ENCODE measurements around the gene FBXL15. TPM values are rescaled to one million over a fixed set of nuclear protein-coding genes. Genes with fewer than 3 reads are reported as not detected.
A peak's percentile ranks its signal among the peaks of the same experiment; 100 is the strongest.

Gene FBXL15
- total and polyA plus RNA-seq, 2 experiments from 2014 or later, result 18.5 to 36.1 TPM

GRCh38 chr10:102421507-102421756, 796 bp downstream of the FBXL15 start:
- Histone ChIP-seq H3K79me2 (replicated peaks; ENCODE audit: insufficient read depth) (no peaks in the 10 kb centered on the region), H3K4me3 (peak overlapping the region; percentile 82), H3K4me2 (peak overlapping the region; percentile 100), H2AFZ (peak overlapping the region; percentile 95), H3K36me3 (ENCODE audit: insufficient read depth) (no peaks in the 10 kb centered on the region; the same call in 1 of the 2 replicates), H4K20me1 (replicated peaks; ENCODE audit: insufficient read depth) (no peaks in the 10 kb centered on the region; the same call in none of the 2 replicates), H3K4me1 (ENCODE audit: insufficient read depth) (peaks cover 15% of the 10 kb centered on the region), H3K9me2 (ENCODE audit: insufficient read depth) (no peaks in the 10 kb centered on the region), H3K27me3 (ENCODE audit: insufficient read depth) (0 out of 2 replicates have a peak, but pooled peaks cover 6% of the 10 kb centered on the region), H3K27ac (ENCODE audit: low read depth) (no peak overlapping the region; the same call in 1 of the 2 replicates), H3F3A (replicated peaks; ENCODE audit: low read depth) (peaks cover 27% of the 10 kb centered on the region)
- Mint-ChIP-seq H3K4me1 (peaks cover 16% of the 10 kb centered on the region), H3K27ac (no peak overlapping the region), H3K36me3 (ENCODE audit: low read depth) (peaks cover 16% of the 10 kb centered on the region), H3K9me3 (no peaks in the 10 kb centered on the region; the same call in 2 of the 3 replicates), H3K4me3 (peak overlapping the region; percentile 97), H3K27me3 (ENCODE audit: insufficient read depth, low read depth, poor library complexity) (peaks cover 40% of the 10 kb centered on the region)
- ATAC-seq, result peak; percentile 60
- DNase-seq (ENCODE audit: low spot score), result no peak
- no peak; the same call in 1 of the 2 replicates for TF ChIP-seq CREB1 (CRISPR knock-in tag; IDR thresholded peaks at IDR 0.05; ENCODE audit: low read depth)
- no peak for TF ChIP-seq REST (IDR thresholded peaks at IDR 0.05; ENCODE audit: unreplicated experiment)
- TF ChIP-seq ETS1 (IDR thresholded peaks at IDR 0.05), result no peak
- no peak for TF ChIP-seq EZH2 (IDR thresholded peaks at IDR 0.05; ENCODE audit: low read depth, unreplicated experiment)
- TF ChIP-seq ZNF331 (CRISPR knock-in tag; IDR thresholded peaks at IDR 0.05; ENCODE audit: low read depth), result no peak

GRCh38 chr10:102421757-102422512, 1.3 kb downstream of the FBXL15 start:
- Mint-ChIP-seq H3K27me3 (ENCODE audit: insufficient read depth, low read depth, poor library complexity) (peaks cover 39% of the 10 kb centered on the region), H3K36me3 (ENCODE audit: low read depth) (peaks cover 16% of the 10 kb centered on the region), H3K9me3 (no peaks in the 10 kb centered on the region; the same call in 2 of the 3 replicates), H3K4me3 (peak overlapping the region; percentile 97), H3K27ac (no peak overlapping the region), H3K4me1 (peaks cover 16% of the 10 kb centered on the region)
- Histone ChIP-seq H3K27me3 (ENCODE audit: insufficient read depth) (0 out of 2 replicates have a peak, but pooled peaks cover 6% of the 10 kb centered on the region), H3K4me1 (ENCODE audit: insufficient read depth) (peaks cover 15% of the 10 kb centered on the region), H3K4me2 (peak overlapping the region; percentile 100), H3K36me3 (ENCODE audit: insufficient read depth) (no peaks in the 10 kb centered on the region; the same call in 1 of the 2 replicates), H3K79me2 (replicated peaks; ENCODE audit: insufficient read depth) (no peaks in the 10 kb centered on the region), H3K27ac (ENCODE audit: low read depth) (peak overlapping the region; percentile 19), H3K4me3 (peak overlapping the region; percentile 82), H4K20me1 (replicated peaks; ENCODE audit: insufficient read depth) (no peaks in the 10 kb centered on the region; the same call in none of the 2 replicates), H2AFZ (peak overlapping the region; percentile 95), H3F3A (replicated peaks; ENCODE audit: low read depth) (peaks cover 27% of the 10 kb centered on the region), H3K9me2 (ENCODE audit: insufficient read depth) (no peaks in the 10 kb centered on the region)
- ATAC-seq (peak; percentile 10), DNase-seq (ENCODE audit: low spot score) (peak; percentile 62)
- TF ChIP-seq CTCF (conservative IDR thresholded peaks at IDR 0.05; ENCODE audit: low read depth in 2 of 2) (no peak), CREB1 (CRISPR knock-in tag; IDR thresholded peaks at IDR 0.05; ENCODE audit: low read depth) (0 out of 2 replicates have a peak, but pooled peaks have one; percentile 10)
